RWPE2 (cell line): ENCODE measurements around the gene TMEM154.
A peak's percentile ranks its signal among the peaks of the same experiment; 100 is the strongest.

Experiments
- ATAC-seq: fragments of 200-7000 bp; cut with Tn5 transposase; 3 replicates; pipeline ENCODE4 v1.9.1; 2021; ENCODE audit warnings: low read depth
- DNase-seq: peaks from one replicate; pipeline ENCODE4 v3.0.0-alpha.2; 2020; ENCODE audit warnings: low spot score
- H3K27ac ChIP-seq: fragments of 450-650 bp; 2 replicates; pipeline ENCODE4 v1.5.1; 2017; ENCODE audit warnings: mild to moderate bottlenecking; ENCODE audit not compliant: poor library complexity, severe bottlenecking
- H3K27me3 ChIP-seq: fragments of 250-450 bp; sonication (Bioruptor Pico); 2 replicates; pipeline ENCODE4 v1.5.1; 2021; ENCODE audit warnings: mild to moderate bottlenecking, moderate library complexity; ENCODE audit not compliant: insufficient read depth, poor library complexity, severe bottlenecking
- H3K36me3 ChIP-seq: fragments of 250-450 bp; sonication (Bioruptor Pico); 2 replicates; pipeline ENCODE4 v1.5.1; 2020; ENCODE audit warnings: low read depth, mild to moderate bottlenecking, moderate library complexity
- H3K4me1 ChIP-seq: fragments of 250-450 bp; sonication (Bioruptor Pico); 2 replicates; pipeline ENCODE4 v1.5.1; 2021; ENCODE audit warnings: mild to moderate bottlenecking, moderate library complexity; ENCODE audit not compliant: insufficient read depth, poor library complexity, severe bottlenecking
- H3K4me3 ChIP-seq: fragments of 250-450 bp; sonication (Bioruptor Pico); 2 replicates; pipeline ENCODE4 v1.5.1; 2021; ENCODE audit warnings: mild to moderate bottlenecking, moderate library complexity; ENCODE audit not compliant: severe bottlenecking
- H3K9me3 ChIP-seq: fragments of 250-450 bp; sonication (Bioruptor Pico); 2 replicates; pipeline ENCODE4 v1.5.1; 2021; ENCODE audit warnings: mild to moderate bottlenecking, moderate library complexity; ENCODE audit not compliant: severe bottlenecking
- TF ChIP-seq, protein P1 (sequence below): fragments of 450-650 bp; IDR thresholded peaks from one replicate; pipeline ENCODE4 v1.5.1; 2017; ENCODE audit warnings: mild to moderate bottlenecking, moderate library complexity; ENCODE audit not compliant: poor library complexity, severe bottlenecking

TMEM154 gene

DNA sequence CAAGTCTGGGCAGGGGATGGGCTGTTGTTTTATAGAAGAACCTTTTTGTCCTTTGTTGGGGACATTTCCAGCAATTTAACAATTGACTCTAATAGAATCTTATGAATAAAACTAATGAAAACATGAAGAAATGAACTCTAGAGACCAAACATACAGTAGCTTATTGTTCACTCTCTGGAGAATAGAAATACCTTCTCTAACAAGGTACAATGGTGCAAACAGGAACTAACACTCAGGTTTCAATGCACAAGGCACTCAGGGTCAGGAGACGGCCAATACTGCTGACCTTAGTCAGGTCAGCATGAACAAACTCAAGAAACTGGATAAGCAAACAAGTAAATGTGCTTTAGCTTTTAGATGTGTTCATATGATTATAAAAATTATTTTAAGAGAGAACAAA, 104.3 kb downstream of the TMEM154 start:
- no peaks in the 10 kb centered on the region for H3K36me3 ChIP-seq
- no peaks in the 10 kb centered on the region for H3K9me3 ChIP-seq
- DNase-seq, result no peak
- H3K27ac ChIP-seq, result no peak overlapping the region
- H3K27me3 ChIP-seq, result no peaks in the 10 kb centered on the region
- no peak overlapping the region for H3K4me3 ChIP-seq
- H3K4me1 ChIP-seq, result peaks cover 13% of the 10 kb centered on the region
- no peak for ATAC-seq
- TF ChIP-seq, protein P1, sequence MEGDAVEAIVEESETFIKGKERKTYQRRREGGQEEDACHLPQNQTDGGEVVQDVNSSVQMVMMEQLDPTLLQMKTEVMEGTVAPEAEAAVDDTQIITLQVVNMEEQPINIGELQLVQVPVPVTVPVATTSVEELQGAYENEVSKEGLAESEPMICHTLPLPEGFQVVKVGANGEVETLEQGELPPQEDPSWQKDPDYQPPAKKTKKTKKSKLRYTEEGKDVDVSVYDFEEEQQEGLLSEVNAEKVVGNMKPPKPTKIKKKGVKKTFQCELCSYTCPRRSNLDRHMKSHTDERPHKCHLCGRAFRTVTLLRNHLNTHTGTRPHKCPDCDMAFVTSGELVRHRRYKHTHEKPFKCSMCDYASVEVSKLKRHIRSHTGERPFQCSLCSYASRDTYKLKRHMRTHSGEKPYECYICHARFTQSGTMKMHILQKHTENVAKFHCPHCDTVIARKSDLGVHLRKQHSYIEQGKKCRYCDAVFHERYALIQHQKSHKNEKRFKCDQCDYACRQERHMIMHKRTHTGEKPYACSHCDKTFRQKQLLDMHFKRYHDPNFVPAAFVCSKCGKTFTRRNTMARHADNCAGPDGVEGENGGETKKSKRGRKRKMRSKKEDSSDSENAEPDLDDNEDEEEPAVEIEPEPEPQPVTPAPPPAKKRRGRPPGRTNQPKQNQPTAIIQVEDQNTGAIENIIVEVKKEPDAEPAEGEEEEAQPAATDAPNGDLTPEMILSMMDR, result no peak

DNA sequence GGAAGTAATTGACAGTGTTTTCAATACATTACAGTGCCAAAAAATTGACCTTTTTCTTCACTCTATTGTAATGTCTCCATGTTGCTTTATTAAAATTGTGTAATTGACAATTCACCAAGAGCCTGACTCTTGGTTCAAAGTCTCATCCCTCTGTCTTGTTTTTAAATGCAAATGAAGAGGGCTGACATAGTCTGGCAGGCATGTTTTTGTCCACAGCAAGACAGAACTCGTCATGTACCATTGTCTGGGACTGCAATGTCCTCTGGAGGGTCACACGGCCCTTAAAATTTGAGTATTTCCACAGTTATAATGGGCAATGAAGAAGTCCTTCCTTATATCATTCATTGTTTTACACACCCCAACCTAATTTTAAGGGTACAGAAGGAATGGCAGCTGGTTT, 105.9 kb downstream of the TMEM154 start:
- Histone ChIP-seq H3K4me1 (peaks cover 13% of the 10 kb centered on the region), H3K36me3 (no peaks in the 10 kb centered on the region), H3K27ac (no peak overlapping the region), H3K27me3 (no peaks in the 10 kb centered on the region), H3K9me3 (no peaks in the 10 kb centered on the region), H3K4me3 (no peak overlapping the region)
- DNase-seq (no peak), ATAC-seq (no peak)
- TF ChIP-seq, protein P1, result no peak

DNA sequence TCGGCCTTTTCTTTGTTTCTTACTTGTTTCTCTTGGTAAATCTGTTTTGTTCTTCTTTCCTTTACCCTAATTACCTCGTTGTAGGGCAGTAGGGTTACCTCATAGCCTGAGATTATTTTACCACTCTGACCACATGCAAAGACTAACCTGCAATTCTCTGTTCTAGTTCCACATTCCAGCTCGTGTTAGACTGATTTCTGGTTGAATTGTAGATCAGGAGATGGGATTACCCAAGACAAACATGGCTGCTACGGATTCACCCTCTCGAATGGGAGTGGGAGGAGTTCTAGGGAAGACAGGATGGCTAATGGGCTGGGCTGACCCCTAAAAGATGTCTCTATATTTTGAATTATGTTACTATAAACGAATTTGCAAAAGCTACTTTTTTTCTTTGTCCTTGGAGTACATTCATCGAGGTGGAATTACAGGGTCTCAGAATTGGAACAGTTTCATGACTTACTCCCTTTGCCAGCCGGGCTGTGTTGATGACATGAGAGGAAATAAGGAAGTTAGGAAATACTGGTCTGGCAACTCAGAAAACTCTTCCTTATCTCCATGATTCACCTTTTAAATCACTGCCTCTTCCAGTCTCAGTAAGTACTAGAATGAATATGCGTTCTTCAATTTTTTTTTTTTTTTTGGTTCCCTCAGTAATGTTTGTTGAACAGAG, 107.2 kb downstream of the TMEM154 start:
- Histone ChIP-seq H3K4me3 (no peak overlapping the region), H3K27me3 (no peaks in the 10 kb centered on the region), H3K36me3 (no peaks in the 10 kb centered on the region), H3K4me1 (peaks cover 13% of the 10 kb centered on the region), H3K27ac (peak overlapping the region; percentile 56), H3K9me3 (no peaks in the 10 kb centered on the region)
- TF ChIP-seq, protein P1, result no peak
- no peak for DNase-seq
- peak; percentile 97 for ATAC-seq

DNA sequence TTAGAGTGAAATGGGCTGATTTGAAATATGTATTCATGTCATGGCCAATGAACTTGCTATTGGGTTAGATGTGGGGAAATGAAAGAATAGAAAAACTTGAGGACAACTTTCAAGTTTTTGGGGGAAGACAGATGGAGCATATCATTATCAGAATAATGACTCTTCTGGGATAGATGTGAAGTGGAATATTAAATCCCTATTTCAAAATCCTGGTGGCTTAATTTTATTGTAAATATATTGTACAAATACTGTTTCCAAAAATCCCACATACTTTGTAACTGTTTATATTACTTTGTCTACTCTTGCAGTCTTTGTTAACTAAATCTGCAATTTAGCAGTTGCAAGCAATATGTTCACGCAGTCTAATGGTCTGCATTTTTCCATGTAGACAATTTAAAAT, 108.0 kb downstream of the TMEM154 start:
- ATAC-seq (no peak), DNase-seq (no peak)
- no peak overlapping the region for H3K4me3 ChIP-seq
- H3K9me3 ChIP-seq, result no peaks in the 10 kb centered on the region
- H3K4me1 ChIP-seq, result peaks cover 13% of the 10 kb centered on the region
- no peaks in the 10 kb centered on the region for H3K36me3 ChIP-seq
- TF ChIP-seq, protein P1, result no peak
- no peak overlapping the region for H3K27ac ChIP-seq
- H3K27me3 ChIP-seq, result no peaks in the 10 kb centered on the region

DNA sequence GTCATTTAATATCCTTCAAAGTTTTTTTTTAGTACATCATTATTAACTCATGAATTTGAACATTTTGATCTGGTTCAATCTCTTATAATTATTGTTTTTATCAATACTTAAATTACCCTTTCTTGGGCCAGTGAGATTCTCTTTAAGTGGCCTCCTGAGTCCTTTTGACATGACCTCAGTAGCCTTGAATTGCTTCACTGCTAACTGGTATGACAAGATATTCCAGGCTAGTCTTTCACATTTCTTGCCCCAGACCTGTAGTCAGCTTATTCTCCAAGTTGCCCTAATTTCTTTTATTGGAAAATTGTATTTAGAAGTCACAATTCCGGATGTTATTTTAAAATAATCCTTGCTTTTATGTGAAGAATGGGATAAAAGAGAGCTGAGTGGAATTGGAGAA, 108.5 kb downstream of the TMEM154 start:
- no peaks in the 10 kb centered on the region for H3K27me3 ChIP-seq
- H3K27ac ChIP-seq, result no peak overlapping the region
- no peaks in the 10 kb centered on the region for H3K9me3 ChIP-seq
- DNase-seq, result no peak
- TF ChIP-seq, protein P1, result no peak
- peaks cover 13% of the 10 kb centered on the region for H3K4me1 ChIP-seq
- no peak overlapping the region for H3K4me3 ChIP-seq
- ATAC-seq, result no peak
- H3K36me3 ChIP-seq, result no peaks in the 10 kb centered on the region
